Measurements from ENCODE around the gene ANKRD9.

- no peak for TF ChIP-seq CTCF (IDR thresholded peaks at IDR 0.05)
- TF ChIP-seq POLR2A (IDR thresholded peaks at IDR 0.05), result no peak
These were observed 8.0 kb upstream of the ANKRD9 start for GRCh38 chr14:102517392-102518062.

Data from breast epithelium (tissue), 3 donors.